ENCODE measurements around the gene ARNT2. TPM values are rescaled to one million over a fixed set of nuclear protein-coding genes. Genes with fewer than 3 reads are reported as not detected.

ARNT2 gene
- total RNA-seq, 4 donors from 2014 or later, result 1.8 to 5.1 (median 3.6) TPM

DNA sequence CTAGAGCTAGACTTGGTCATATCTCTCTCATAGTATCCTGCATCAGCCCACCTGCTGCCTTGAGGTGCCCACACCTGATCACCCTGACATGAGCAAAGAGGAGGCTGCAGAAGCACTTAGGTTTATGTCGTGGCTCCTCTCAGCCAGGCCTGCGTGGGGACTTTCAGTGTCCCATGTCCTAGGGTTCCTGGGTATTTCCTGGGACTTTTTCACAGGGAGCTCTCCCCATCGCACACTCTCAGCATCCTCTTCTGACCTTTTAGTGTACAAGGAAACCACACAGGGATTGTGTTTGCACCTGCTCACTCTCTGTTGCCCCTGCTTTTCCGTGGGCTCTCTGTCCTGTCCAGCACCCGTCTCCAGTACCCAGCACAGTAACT lies 61.4 kb downstream of the ARNT2 start:
- no peaks in the 10 kb centered on the region for H3K36me3 ChIP-seq
- no peaks in the 10 kb centered on the region for H3K9me3 ChIP-seq
- TF ChIP-seq EP300 (IDR thresholded peaks at IDR 0.05), result no peak
- TF ChIP-seq POLR2AphosphoS5 (IDR thresholded peaks at IDR 0.05), result no peak
- no peak for TF ChIP-seq POLR2A (IDR thresholded peaks at IDR 0.05)
- TF ChIP-seq, protein P1, sequence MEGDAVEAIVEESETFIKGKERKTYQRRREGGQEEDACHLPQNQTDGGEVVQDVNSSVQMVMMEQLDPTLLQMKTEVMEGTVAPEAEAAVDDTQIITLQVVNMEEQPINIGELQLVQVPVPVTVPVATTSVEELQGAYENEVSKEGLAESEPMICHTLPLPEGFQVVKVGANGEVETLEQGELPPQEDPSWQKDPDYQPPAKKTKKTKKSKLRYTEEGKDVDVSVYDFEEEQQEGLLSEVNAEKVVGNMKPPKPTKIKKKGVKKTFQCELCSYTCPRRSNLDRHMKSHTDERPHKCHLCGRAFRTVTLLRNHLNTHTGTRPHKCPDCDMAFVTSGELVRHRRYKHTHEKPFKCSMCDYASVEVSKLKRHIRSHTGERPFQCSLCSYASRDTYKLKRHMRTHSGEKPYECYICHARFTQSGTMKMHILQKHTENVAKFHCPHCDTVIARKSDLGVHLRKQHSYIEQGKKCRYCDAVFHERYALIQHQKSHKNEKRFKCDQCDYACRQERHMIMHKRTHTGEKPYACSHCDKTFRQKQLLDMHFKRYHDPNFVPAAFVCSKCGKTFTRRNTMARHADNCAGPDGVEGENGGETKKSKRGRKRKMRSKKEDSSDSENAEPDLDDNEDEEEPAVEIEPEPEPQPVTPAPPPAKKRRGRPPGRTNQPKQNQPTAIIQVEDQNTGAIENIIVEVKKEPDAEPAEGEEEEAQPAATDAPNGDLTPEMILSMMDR (IDR thresholded peaks at IDR 0.05), result no peak
- WGBS, result 92% methylated on average over 5 of the region's 5 CpGs
- no peaks in the 10 kb centered on the region for H3K4me1 ChIP-seq
- H3K27me3 ChIP-seq, result no peaks in the 10 kb centered on the region
- DNase-seq (ENCODE audit: low spot score in 2 of 2), result no peak
- H3K4me3 ChIP-seq, result no peak overlapping the region
- no peak overlapping the region for H3K27ac ChIP-seq

GRCh38 chr15:80466543-80466942 lies 62.4 kb downstream of the ARNT2 start:
- 100% methylated on average over 2 of the region's 2 CpGs for WGBS

DNA sequence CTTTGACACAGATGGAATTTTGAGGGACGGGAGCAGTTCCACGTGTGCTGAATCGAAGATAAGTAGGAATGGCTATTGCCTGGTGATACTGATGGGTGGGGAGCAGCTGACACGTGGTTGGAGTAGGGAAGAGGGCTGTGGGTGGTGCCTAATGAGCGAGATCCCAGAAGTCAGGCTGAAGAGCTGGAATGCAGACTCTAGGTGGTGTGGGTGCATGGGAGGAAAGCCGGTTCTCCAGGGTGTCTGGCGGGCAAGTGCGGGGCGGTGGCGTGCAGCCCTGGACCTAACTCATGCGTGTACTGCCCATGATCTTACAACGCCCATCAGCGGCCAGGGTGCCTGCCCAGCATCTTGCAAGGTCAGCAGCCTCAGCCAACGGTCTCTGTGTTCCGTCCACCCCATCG lies 63.1 kb downstream of the ARNT2 start:
- no peak for DNase-seq (ENCODE audit: low spot score in 2 of 2)
- 79% methylated on average over 15 of the region's 16 CpGs for WGBS

More at GRCh38 chr15:80466543-80466942, 62.4 kb downstream of the ARNT2 start:
- H3K4me3 ChIP-seq, result no peak overlapping the region
- H3K4me1 ChIP-seq, result no peaks in the 10 kb centered on the region
- TF ChIP-seq, protein P1 (IDR thresholded peaks at IDR 0.05), result no peak
- TF ChIP-seq POLR2A (IDR thresholded peaks at IDR 0.05) (no peak), POLR2AphosphoS5 (IDR thresholded peaks at IDR 0.05) (no peak)
- no peaks in the 10 kb centered on the region for H3K9me3 ChIP-seq
- no peak for DNase-seq (ENCODE audit: low spot score in 2 of 2)
- H3K36me3 ChIP-seq, result no peaks in the 10 kb centered on the region
- no peak overlapping the region for H3K27ac ChIP-seq
- H3K27me3 ChIP-seq, result no peaks in the 10 kb centered on the region

GRCh38 chr15:80468796-80469195 lies 64.6 kb downstream of the ARNT2 start:
- H3K9me3 ChIP-seq, result no peaks in the 10 kb centered on the region
- no peak overlapping the region for H3K27ac ChIP-seq
- no peaks in the 10 kb centered on the region for H3K27me3 ChIP-seq
- TF ChIP-seq POLR2AphosphoS5 (IDR thresholded peaks at IDR 0.05) (no peak), EP300 (IDR thresholded peaks at IDR 0.05) (no peak), POLR2A (IDR thresholded peaks at IDR 0.05) (no peak)
- TF ChIP-seq, protein P1 (IDR thresholded peaks at IDR 0.05), result no peak
- no peaks in the 10 kb centered on the region for H3K4me1 ChIP-seq
- H3K36me3 ChIP-seq, result no peaks in the 10 kb centered on the region
- 67% methylated on average over 5 of the region's 5 CpGs for WGBS
- no peak for DNase-seq (ENCODE audit: low spot score in 2 of 2)
- H3K4me3 ChIP-seq, result no peak overlapping the region

More for the DNA sequence above, 63.1 kb downstream of the ARNT2 start:
- TF ChIP-seq, protein P1 (IDR thresholded peaks at IDR 0.05), result no peak
- TF ChIP-seq EP300 (IDR thresholded peaks at IDR 0.05) (no peak), POLR2A (IDR thresholded peaks at IDR 0.05) (no peak), POLR2AphosphoS5 (IDR thresholded peaks at IDR 0.05) (no peak)
- H3K27me3 ChIP-seq, result no peaks in the 10 kb centered on the region
- H3K4me1 ChIP-seq, result no peaks in the 10 kb centered on the region
- no peaks in the 10 kb centered on the region for H3K9me3 ChIP-seq
- no peak overlapping the region for H3K27ac ChIP-seq
- H3K4me3 ChIP-seq, result no peak overlapping the region
- no peaks in the 10 kb centered on the region for H3K36me3 ChIP-seq

DNA sequence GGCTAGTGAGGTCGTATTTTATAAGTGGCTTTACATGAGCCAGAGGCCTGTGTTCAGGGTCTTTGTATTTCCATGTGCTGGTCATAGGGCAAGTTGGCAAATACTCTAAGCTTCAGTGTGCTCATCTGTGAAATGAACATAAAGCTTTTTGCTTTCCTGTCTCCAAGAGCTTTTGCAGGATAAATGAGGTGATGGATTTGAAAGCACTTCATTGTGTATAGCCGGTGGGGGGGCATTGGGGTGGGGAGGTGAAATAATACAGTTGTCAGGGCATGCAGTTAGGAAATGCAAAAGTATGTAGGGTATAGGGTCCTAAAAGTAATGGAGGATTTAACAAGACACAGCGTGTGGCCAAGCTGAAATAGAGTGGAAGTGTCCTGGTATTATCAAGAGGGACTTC lies 67.7 kb downstream of the ARNT2 start:
- Histone ChIP-seq H3K27ac (no peak overlapping the region), H3K36me3 (no peaks in the 10 kb centered on the region), H3K4me1 (no peaks in the 10 kb centered on the region), H3K27me3 (no peaks in the 10 kb centered on the region), H3K9me3 (no peaks in the 10 kb centered on the region), H3K4me3 (no peak overlapping the region)
- TF ChIP-seq POLR2A (IDR thresholded peaks at IDR 0.05), result no peak
- TF ChIP-seq EP300 (IDR thresholded peaks at IDR 0.05), result no peak
- no peak for TF ChIP-seq POLR2AphosphoS5 (IDR thresholded peaks at IDR 0.05)
- TF ChIP-seq, protein P1 (IDR thresholded peaks at IDR 0.05), result no peak
- 84% methylated on average over 3 of the region's 3 CpGs for WGBS
- DNase-seq (ENCODE audit: low spot score in 2 of 2), result no peak
